ENCODE data around the gene EGFL6.

Gene EGFL6

GRCh38 chrX:13569479-13570260 is at the start of gene EGFL6:
TSS of gene EGFL6 (plus strand) at chrX:13569601. CDS start at chrX:13569862, 261 bp downstream.
- no peak for DNase-seq (ENCODE audit: low read depth)

DNA sequence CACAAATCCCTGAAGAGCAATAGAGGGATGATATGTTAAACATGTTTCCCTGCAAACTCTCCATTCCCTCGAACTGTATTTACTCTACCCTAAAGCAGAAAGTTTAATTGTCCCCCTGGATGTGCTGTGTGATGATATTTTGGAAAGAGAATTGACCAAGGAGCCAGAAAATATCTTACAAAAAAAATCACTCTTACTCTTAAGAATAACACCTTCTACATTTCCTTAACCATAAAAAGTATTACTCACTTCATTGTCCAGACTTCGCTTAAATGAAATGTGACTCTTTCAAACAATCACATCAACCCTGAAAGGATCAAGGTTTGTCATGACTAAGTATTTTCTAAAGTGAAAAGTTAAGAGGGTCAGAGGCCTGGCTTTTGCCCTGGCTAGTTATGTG is 49.0 kb upstream of the EGFL6 start:
- no peak for DNase-seq (ENCODE audit: low read depth)

GRCh38 chrX:13520936-13521335 is 48.5 kb upstream of the EGFL6 start:
- no peak for DNase-seq (ENCODE audit: low read depth)

DNA sequence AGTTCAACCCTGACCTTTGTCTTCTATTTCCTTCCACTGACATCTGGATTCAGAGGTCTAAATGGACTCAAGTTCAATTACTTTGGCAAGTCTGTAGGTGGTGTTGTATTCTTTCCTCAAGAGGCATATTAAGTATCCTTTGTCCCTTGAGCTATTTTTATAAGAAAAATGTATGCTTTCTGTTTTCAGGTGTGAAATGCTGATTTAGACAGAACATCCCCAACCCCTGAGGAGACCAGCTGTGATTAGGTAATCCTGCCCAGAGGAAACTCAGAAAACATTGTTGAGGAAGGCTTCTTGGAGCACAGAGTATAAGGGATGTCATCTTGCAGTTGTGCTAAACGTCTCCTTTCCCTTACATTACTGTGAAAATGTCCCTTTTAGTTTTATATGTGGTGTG is 46.6 kb upstream of the EGFL6 start:
- no peak for DNase-seq (ENCODE audit: low read depth)

- peak; percentile 53 for DNase-seq (ENCODE audit: low read depth)
These were observed 35.7 kb upstream of the EGFL6 start for GRCh38 chrX:13533726-13534125.

GRCh38 chrX:13535376-13536165 is 33.8 kb upstream of the EGFL6 start:
- no peak for DNase-seq (ENCODE audit: low read depth)

DNA sequence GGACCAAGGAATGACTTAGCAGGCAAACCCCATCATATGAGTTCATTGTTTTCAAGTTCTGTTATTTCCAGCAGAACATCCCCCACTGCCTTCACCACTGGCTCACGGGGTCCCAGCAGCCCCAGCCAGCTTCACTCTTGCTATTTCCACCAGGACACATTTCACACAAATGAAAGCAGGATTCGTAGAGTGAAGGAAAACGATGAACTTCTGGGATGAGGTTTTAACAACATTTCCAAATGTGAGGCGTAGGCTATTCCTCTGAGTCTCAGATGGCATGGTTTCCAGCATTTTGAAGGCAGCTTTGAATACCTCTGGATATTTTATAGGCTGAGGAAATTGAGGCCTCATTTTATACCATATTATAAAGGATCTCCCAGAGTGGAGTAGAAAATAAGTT is 32.9 kb upstream of the EGFL6 start:
- no peak for DNase-seq (ENCODE audit: low read depth)

- DNase-seq (ENCODE audit: low read depth), result no peak
These were observed 31.0 kb upstream of the EGFL6 start for GRCh38 chrX:13538414-13538813.

DNA sequence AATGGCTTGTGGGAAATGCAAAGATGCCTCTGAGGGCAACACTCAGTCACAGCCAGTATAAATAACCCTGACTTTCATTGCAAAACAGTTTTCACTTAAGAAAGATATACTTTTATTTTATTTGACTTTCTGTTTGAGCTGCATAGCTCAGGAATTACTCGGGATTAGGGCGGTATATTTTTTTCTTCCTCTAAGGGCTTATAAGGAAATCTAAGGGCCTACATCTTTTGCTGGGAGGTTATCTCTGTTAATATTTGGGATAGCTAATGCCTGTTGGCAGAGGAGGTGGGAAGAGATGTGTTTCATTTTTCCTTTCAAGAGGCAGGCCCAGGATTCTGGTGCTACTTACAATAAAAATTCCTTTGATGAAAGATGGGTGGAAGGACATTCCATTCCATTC is 28.8 kb upstream of the EGFL6 start:
- no peak for DNase-seq (ENCODE audit: low read depth)

DNA sequence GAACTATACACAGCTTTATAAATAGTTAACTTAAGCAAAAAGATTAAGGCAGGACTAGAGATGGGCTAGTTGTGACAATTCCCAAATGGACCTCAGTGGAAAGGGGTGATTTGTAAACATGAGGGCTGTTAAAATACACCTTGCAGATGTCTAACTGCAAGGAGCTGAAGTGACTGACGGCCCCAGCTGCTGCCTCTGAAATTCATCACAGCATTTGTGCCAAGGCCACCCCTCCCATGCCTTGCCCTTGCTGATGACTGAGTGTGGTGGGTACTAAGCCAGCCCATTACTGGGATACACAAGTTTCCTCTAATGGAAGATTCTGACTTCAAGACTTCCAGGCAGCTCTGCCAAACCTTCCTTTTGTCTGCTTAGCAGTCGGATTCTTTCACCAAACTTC is 23.7 kb upstream of the EGFL6 start:
- DNase-seq (ENCODE audit: low read depth), result no peak

- no peak for DNase-seq (ENCODE audit: low read depth)
These were observed 21.7 kb upstream of the EGFL6 start for GRCh38 chrX:13547671-13548070.

DNA sequence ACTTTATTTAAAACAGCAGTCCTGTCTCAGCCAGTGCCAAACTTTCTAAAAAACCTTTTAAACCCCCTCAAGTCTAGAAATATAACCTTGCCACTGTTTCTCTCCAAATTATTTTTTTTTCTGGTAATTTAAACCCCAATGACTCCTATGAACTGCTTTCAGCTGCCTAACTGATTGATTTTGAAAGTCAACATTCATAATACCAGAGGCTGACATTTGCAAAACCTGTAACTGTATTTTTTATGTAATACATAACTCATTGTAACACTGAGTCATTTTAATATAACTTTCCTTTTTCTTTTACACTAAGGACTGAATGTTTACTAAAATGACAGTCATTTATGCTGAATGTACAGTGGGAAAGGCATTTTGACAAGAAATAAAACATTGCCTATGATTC is 19.1 kb upstream of the EGFL6 start:
- no peak for DNase-seq (ENCODE audit: low read depth)

GRCh38 chrX:13551610-13552009 is 17.8 kb upstream of the EGFL6 start:
- no peak for DNase-seq (ENCODE audit: low read depth)

- DNase-seq (ENCODE audit: low read depth), result no peak
These were observed 16.5 kb upstream of the EGFL6 start for GRCh38 chrX:13552892-13553291.

DNA sequence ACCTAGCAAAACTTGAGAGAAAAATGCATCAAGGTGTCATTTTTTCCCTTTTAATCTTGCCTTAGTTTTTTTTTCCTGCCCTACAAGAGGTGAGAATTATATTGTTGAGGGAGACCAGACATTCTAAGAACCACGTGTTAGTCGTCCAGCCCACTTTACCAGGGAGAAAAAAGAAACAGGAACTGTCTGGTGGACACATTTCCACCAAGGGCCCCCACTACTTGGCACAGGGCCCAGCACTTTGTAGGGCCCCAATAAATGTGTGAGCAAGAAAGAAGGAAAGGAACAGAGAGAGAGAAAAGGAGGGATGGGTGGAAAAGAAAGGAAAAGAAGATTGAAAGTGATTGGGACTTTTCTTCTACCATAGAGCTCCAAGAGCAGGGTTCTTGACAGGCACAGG is 3.9 kb upstream of the EGFL6 start:
- DNase-seq (ENCODE audit: low read depth), result no peak

DNA sequence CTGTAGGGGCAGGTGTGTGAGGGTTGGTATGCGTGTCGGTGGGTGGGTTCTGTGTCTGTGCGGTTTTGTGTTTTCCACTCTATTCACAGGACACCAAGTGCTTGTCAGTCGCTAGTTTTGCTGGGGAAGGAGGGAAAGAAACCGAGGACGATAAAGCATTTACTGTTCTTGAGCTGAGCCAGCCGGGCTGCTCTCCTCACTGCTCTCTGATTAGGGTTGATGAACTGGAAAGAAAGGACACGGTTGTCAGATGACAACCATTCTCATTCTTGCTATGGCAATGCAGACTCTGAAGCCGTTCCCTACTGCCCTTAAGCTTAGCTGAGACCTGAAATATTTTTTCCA is 832 bp downstream of the EGFL6 start:
- DNase-seq (ENCODE audit: low read depth), result no peak

- no peak for DNase-seq (ENCODE audit: low read depth)
These were observed 1.7 kb downstream of the EGFL6 start for GRCh38 chrX:13571136-13571535.

GRCh38 chrX:13574600-13574999 is 5.2 kb downstream of the EGFL6 start:
- DNase-seq (ENCODE audit: low read depth), result no peak

GRCh38 chrX:13579661-13580060 is 10.3 kb downstream of the EGFL6 start:
- no peak for DNase-seq (ENCODE audit: low read depth)

DNA sequence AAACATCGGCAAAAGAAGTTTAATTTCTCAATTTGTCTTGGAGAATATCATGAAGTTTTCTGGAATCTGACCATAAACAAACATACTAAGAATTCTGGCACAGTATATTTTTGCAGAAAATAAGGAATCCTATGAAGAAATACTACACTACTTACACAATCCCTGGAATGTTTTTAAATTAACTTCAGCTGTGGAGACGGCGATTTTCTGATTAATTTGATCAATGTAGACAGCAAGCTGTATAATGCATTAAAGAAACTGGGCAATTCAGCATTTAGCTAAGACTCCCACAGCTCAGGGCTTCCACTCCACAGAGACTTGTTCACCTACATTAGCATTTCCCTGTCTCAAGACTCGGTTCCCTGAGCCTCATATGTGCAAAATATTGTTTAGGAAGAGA is 12.2 kb downstream of the EGFL6 start:
- DNase-seq (ENCODE audit: low read depth), result no peak

DNA sequence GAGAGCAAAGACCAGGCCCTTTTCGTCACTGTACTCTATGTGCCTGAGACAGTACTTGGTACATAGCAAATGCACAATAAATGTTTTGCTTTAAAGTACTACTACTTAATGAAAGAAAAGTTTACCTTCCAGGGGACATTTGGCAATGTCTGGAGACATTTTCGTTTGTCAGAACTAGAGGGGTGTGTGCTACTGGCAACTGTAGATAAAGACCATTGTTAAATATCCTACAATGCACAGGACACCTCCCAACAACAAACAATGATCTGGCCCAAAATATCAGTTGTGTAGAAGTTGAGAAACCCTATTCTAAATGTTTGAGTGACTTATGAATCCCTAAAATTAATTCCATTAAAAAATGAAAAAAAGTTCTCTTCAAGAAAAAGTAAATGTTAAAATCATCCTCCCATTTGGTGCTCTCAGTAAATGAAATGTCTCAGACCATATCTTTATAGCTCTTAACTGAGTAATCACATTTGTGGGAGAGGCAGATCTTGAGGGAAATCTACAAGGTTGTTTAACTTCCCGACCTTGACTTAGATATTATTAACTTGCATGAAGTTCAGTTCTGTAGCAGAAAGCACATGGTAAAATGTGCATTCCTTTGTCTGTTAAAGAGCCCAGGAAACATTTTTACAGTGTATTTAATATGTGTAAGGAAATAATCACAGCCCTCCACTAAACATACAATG is 18.5 kb downstream of the EGFL6 start:
- DNase-seq (ENCODE audit: low read depth), result no peak

GRCh38 chrX:13590207-13590606 is 20.8 kb downstream of the EGFL6 start:
- no peak for DNase-seq (ENCODE audit: low read depth)

GRCh38 chrX:13590914-13591313 is 21.5 kb downstream of the EGFL6 start:
- DNase-seq (ENCODE audit: low read depth), result no peak

Data from stromal cell of bone marrow (primary cell).